SK-N-SH treated with all-trans-retinoic acid at 6 μM for 48 hours (cell line): Measurements from ENCODE around the gene CUEDC1.
A peak's percentile ranks its signal among the peaks of the same experiment; 100 is the strongest.

ENCODE experiments used
- ATAC-seq: fragments of 200-7000 bp; cut with Tn5 transposase; 3 replicates; pipeline ENCODE4 v1.9.1; 2020; ENCODE audit warnings: mild to moderate bottlenecking, moderate library complexity
- ARNTL ChIP-seq: fragments of 450-650 bp; formaldehyde crosslinking; IDR thresholded peaks from 2 replicates; pipeline ENCODE4 v1.5.0; 2020; ENCODE audit warnings: low read depth, mild to moderate bottlenecking, moderate library complexity, borderline replicate concordance
- BACH2 ChIP-seq: fragments of 250-450 bp; sonication (Bioruptor Pico); IDR thresholded peaks from 2 replicates; pipeline ENCODE4 v1.9.0; 2021; ENCODE audit warnings: mild to moderate bottlenecking, borderline replicate concordance
- CREB5 ChIP-seq: fragments of 250-450 bp; sonication (Bioruptor Pico); IDR thresholded peaks from 2 replicates; pipeline ENCODE4 v1.5.1; 2020; ENCODE audit warnings: low read depth, mild to moderate bottlenecking, moderate library complexity
- CSRNP3 ChIP-seq: fragments of 250-450 bp; sonication (Bioruptor Pico); IDR thresholded peaks from 2 replicates; pipeline ENCODE4 v1.5.1; 2021; ENCODE audit warnings: mild to moderate bottlenecking, moderate library complexity
- ESRRG ChIP-seq: fragments of 250-450 bp; sonication (Bioruptor Pico); IDR thresholded peaks from 2 replicates; pipeline ENCODE4 v1.6.1; 2021; ENCODE audit warnings: mild to moderate bottlenecking
- GLIS3 ChIP-seq: fragments of 250-450 bp; sonication (Bioruptor Pico); IDR thresholded peaks from 2 replicates; pipeline ENCODE4 v1.5.0; 2020; ENCODE audit warnings: mild to moderate bottlenecking, moderate library complexity
- ISL1 ChIP-seq: fragments of 250-450 bp; sonication (Bioruptor Pico); IDR thresholded peaks from 2 replicates; pipeline ENCODE4 v2.1.2; 2022; ENCODE audit warnings: mild to moderate bottlenecking, moderate library complexity
- PATZ1 ChIP-seq: fragments of 250-450 bp; sonication (Bioruptor Pico); IDR thresholded peaks from 2 replicates; pipeline ENCODE4 v1.8.0; 2020; ENCODE audit warnings: mild to moderate bottlenecking, moderate library complexity, borderline replicate concordance
- POU6F1 ChIP-seq: fragments of 250-450 bp; sonication (Bioruptor Pico); IDR thresholded peaks from 2 replicates; pipeline ENCODE4 v1.8.0; 2021; ENCODE audit warnings: low read depth, mild to moderate bottlenecking, moderate library complexity, borderline replicate concordance
- PPARA ChIP-seq: fragments of 250-450 bp; sonication (Bioruptor Pico); IDR thresholded peaks from 2 replicates; pipeline ENCODE4 v1.5.0; 2020; ENCODE audit warnings: mild to moderate bottlenecking, borderline replicate concordance
- RARB ChIP-seq: fragments of 250-450 bp; sonication (Bioruptor Pico); IDR thresholded peaks from 2 replicates; pipeline ENCODE4 v1.8.0; 2021; ENCODE audit warnings: mild to moderate bottlenecking, moderate library complexity
- SNAI2 ChIP-seq: fragments of 250-450 bp; sonication (Bioruptor Pico); IDR thresholded peaks from 2 replicates; pipeline ENCODE4 v1.5.0; 2020; ENCODE audit warnings: mild to moderate bottlenecking, moderate library complexity
- TSHZ2 ChIP-seq: fragments of 250-450 bp; sonication (Bioruptor Pico); IDR thresholded peaks from 2 replicates; pipeline ENCODE4 v1.5.0; 2020; ENCODE audit warnings: mild to moderate bottlenecking, moderate library complexity
- ZC3H10 ChIP-seq: fragments of 250-450 bp; sonication (Bioruptor Pico); IDR thresholded peaks from 2 replicates; pipeline ENCODE4 v1.5.1; 2021; ENCODE audit warnings: mild to moderate bottlenecking, moderate library complexity
- ZFP3 ChIP-seq: fragments of 250-450 bp; sonication (Bioruptor Pico); IDR thresholded peaks from 2 replicates; pipeline ENCODE4 v1.5.0; 2020; ENCODE audit warnings: mild to moderate bottlenecking, moderate library complexity
- ZFP30 ChIP-seq: fragments of 450-650 bp; formaldehyde crosslinking; IDR thresholded peaks from 2 replicates; pipeline ENCODE4 v1.5.0; 2022; ENCODE audit warnings: mild to moderate bottlenecking, moderate library complexity
- ZNF565 ChIP-seq: fragments of 450-650 bp; formaldehyde crosslinking; conservative IDR thresholded peaks from 2 replicates; pipeline ENCODE4 v1.5.0; 2020; ENCODE audit warnings: low read depth, mild to moderate bottlenecking, moderate library complexity
- ZNF70 ChIP-seq: fragments of 450-650 bp; formaldehyde crosslinking; IDR thresholded peaks from 2 replicates; pipeline ENCODE4 v1.5.0; 2020; ENCODE audit warnings: mild to moderate bottlenecking, moderate library complexity
- ZNF8 ChIP-seq: fragments of 450-650 bp; formaldehyde crosslinking; IDR thresholded peaks from 2 replicates; pipeline ENCODE4 v1.5.0; 2020; ENCODE audit warnings: mild to moderate bottlenecking, moderate library complexity

The CUEDC1 gene

GRCh38 chr17:57987581-57988300, 32.5 kb upstream of the CUEDC1 start, which contains the start of gene VEZF1:
Gene VEZF1, minus strand, starts transcription at chr17:57988254. Its CDS starts 143 bp downstream, at chr17:57988111.
- ATAC-seq, result peak; percentile 60
- no peak for TF ChIP-seq SNAI2
- no peak for TF ChIP-seq CSRNP3
- peak; percentile 93; the same call in 1 of the 2 replicates for TF ChIP-seq PATZ1 (CRISPR knock-in tag)
- no peak for TF ChIP-seq RARB (CRISPR knock-in tag)
- TF ChIP-seq ISL1, result no peak
- peak; percentile 55; the same call in 1 of the 2 replicates for TF ChIP-seq ESRRG (CRISPR knock-in tag)
- no peak for TF ChIP-seq ZC3H10 (CRISPR knock-in tag)
- 0 out of 2 replicates have a peak, but pooled peaks have one; percentile 31 for TF ChIP-seq GLIS3 (CRISPR knock-in tag)
- no peak for TF ChIP-seq BACH2

- peak; percentile 36 for ATAC-seq
- TF ChIP-seq BACH2 (no peak), CSRNP3 (no peak), ZFP3 (no peak), PPARA (CRISPR knock-in tag) (no peak), ZNF70 (no peak), PATZ1 (CRISPR knock-in tag) (peak; percentile 76; the same call in 1 of the 2 replicates)
These were observed 31.8 kb upstream of the CUEDC1 start for GRCh38 chr17:57986841-57987580.

GRCh38 chr17:57985675-57985974, 30.4 kb upstream of the CUEDC1 start:
- no peak for ATAC-seq
- TF ChIP-seq ZC3H10 (CRISPR knock-in tag) (no peak), ZFP3 (no peak), ARNTL (CRISPR knock-in tag) (no peak), SNAI2 (no peak), CREB5 (CRISPR knock-in tag) (0 out of 2 replicates have a peak, but pooled peaks have one; percentile 13), TSHZ2 (CRISPR knock-in tag) (no peak), ZNF8 (CRISPR knock-in tag) (no peak), ZFP30 (CRISPR knock-in tag) (no peak), PATZ1 (CRISPR knock-in tag) (no peak), PPARA (CRISPR knock-in tag) (no peak), ZNF565 (no peak), ISL1 (peak; percentile 69), POU6F1 (CRISPR knock-in tag) (no peak)
